ES-I3 (cell line): ENCODE data around the gene PIP.
"Not testable (repeated sequence)": the region's sequence is repeated elsewhere in the genome, so short reads cannot be mapped to it uniquely, and the experiment has no call there.

ENCODE experiments used
- H3K36me3 ChIP-seq: 2 replicates; pipeline ENCODE4 v1.6.1; 2013; ENCODE audit warnings: mild to moderate bottlenecking, low read length, control low read depth, moderate library complexity; ENCODE audit not compliant: insufficient read depth
- H3K4me1 ChIP-seq: 2 replicates; pipeline ENCODE4 v1.6.1; 2013; ENCODE audit warnings: mild to moderate bottlenecking, control low read depth, low read length; ENCODE audit not compliant: insufficient read depth
- H3K9ac ChIP-seq: 2 replicates; pipeline ENCODE4 v1.6.1; 2013; ENCODE audit warnings: low read depth, mild to moderate bottlenecking, low read length, moderate library complexity
- H3K9me3 ChIP-seq: 2 replicates; pipeline ENCODE4 v1.6.1; 2013; ENCODE audit warnings: mild to moderate bottlenecking, low read length, moderate library complexity; ENCODE audit not compliant: control insufficient read depth, insufficient read depth

Gene PIP

DNA sequence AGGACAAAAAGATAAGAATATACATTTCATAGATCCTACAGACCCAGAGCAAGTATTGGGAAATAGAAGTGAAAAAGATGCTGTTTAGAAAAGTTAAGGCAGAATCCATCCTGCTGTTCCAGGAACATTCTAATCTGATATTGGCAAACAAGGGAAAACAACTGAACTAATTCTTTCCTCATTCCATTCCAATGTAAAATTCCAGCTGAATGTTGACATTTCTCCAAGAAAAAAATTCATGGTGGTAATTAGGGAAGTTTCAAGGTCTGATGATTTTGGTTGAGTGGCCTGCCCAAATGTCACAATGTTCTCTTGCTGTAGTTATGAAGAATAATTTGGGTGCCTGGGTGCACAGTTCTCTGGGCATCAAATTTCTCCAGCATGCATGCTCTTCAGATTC is 15.2 kb downstream of the PIP start:
- no peaks in the 10 kb centered on the region for H3K9me3 ChIP-seq
- no peaks in the 10 kb centered on the region for H3K36me3 ChIP-seq
- H3K9ac ChIP-seq = no peak overlapping the region
- H3K4me1 ChIP-seq = no peaks in the 10 kb centered on the region

DNA sequence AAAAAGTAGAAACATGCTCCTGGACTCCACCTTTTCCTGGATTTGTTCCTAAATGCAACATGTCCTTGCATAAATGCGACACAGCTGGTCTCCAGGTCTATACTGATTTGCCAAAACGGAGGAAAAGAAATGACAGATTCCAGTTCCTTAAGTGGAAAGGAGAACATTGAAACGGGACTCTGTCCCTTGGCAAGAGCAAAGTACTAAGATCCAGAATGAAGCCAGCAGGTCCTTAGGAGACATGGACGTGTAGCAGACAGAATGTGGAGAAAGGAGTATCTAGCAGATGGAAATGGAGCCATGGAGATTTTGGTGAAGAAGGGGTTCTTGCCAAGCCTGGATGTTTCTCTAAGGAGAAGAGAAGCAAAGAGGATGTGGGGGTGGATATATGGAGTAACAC is 16.2 kb downstream of the PIP start:
- Histone ChIP-seq H3K9me3 (no peaks in the 10 kb centered on the region), H3K36me3 (no peaks in the 10 kb centered on the region)

DNA sequence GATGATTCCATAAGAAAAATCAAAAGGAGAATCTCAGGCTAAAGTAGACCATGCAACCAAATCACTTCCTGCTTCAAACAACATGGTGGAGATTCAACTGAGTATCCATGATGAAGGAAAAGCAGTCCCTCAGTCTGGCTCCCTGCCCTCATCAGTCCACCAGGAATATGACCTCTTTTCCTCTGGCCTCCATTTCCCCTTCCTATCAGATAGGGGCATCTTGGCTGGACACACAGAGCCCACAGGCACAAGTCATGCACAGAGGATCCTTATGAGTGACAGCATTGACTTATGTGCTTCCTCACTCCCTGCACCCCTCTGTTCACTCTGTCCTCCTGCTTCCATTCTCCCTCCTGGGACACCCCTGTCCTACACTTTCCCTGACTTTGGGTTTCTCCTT is 16.8 kb downstream of the PIP start:
- Histone ChIP-seq H3K36me3 (no peaks in the 10 kb centered on the region), H3K9ac (no peak overlapping the region), H3K4me1 (no peaks in the 10 kb centered on the region), H3K9me3 (no peaks in the 10 kb centered on the region)

More for the DNA sequence above, 16.2 kb downstream of the PIP start:
- Histone ChIP-seq H3K9ac (no peak overlapping the region), H3K4me1 (no peaks in the 10 kb centered on the region)

DNA sequence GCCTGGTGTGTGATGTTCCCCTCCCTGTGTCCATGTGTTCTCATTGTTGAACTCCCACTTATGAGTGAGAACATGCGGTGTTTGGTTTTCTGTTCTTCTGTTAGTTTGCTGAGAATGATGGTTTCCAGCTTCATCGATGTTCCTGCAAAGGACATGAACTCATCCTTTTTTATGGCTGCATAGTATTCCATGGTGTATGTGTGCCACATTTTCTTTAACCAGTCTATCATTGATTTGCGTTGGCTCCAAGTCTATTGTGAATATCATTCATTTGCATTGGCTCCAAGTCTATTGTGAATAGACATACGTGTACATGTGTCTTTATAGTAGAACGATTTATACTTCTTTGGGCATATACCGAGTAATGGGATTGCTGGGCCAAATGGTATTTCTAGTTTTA is 18.8 kb downstream of the PIP start:
- H3K36me3 ChIP-seq, H3K4me1 ChIP-seq, H3K9ac ChIP-seq, H3K9me3 ChIP-seq: not testable (repeated sequence)

DNA sequence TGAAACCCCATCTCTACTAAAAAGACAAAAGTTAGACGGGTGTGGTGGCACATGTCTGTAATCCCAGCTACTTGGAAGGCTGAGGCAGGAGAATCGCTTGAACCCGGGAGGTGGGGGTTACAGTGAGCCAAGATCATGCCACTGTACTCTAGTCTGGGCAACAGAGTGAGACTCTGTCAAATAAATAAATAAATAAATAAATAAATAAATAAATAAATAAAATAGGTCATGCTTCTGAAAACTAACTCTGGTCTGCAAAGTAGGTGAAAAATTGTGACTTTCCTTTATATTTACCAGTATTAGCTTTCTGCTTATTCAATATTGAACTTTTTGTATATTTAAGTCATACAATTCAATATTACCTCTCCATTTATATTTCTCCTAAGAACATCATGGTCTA is 26.7 kb downstream of the PIP start:
- H3K9me3 ChIP-seq, H3K4me1 ChIP-seq, H3K36me3 ChIP-seq, H3K9ac ChIP-seq: not testable (repeated sequence)

DNA sequence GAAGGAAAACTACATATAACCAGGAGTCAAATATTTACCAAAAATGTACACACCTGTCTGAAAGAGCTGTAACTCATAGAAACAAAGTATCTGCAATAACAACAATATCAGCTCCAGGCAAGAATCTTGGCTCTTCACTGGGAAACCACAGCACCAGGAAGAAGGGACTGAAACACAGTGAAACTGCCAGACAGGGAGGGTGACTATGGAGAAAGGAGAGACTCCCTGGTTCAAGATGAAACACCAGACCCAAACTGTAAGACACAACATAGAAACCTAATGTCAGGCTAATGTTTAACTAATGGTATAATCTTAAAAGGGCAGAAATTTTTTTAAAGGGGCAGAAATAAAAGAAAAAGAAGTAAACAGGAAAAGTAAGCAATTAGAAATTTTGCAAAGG is 39.8 kb downstream of the PIP start:
- Histone ChIP-seq H3K9ac (no peak overlapping the region), H3K36me3 (no peaks in the 10 kb centered on the region), H3K4me1 (no peaks in the 10 kb centered on the region), H3K9me3 (no peaks in the 10 kb centered on the region)

DNA sequence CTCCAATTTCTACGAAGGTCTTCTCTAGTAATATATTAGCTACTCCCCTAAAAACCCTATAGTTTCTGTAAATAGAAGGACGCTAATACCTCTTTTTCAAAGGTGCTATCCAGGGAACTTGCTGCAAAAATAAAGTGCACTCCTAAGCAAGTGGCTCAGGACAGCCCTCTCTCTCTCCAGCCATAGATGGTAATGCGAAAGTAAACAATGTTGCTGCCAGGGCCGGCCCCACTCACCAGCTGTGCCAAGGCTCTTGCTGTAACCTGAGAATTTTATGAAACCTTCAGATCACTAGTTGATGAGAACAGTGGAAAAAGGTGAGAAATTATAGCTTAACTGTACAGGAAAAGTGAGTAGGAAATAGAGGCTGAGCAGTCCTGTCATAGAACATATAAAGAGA is 40.5 kb downstream of the PIP start:
- no peak overlapping the region for H3K9ac ChIP-seq
- no peaks in the 10 kb centered on the region for H3K36me3 ChIP-seq

DNA sequence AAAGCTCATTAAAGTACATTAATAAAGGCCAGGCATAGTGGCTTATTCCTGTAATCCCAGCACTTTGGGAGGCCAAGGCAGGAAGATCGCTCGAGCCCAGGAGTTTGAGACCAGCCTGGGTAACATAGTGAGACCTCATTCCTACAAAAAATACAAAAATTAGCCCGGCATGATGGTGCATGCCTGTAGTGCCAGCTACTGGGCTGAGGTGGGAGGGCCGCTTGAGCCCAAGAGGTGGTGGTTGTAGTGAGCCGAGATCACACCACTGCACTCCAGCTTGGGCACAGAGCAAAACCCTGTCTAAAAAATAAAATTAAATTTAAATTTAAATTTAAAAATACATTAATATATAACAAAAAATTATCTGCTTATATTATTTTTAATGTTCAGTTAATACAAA is 44.3 kb downstream of the PIP start:
- H3K4me1 ChIP-seq = no peaks in the 10 kb centered on the region
- H3K36me3 ChIP-seq = no peaks in the 10 kb centered on the region
- H3K9me3 ChIP-seq = peaks cover 13% of the 10 kb centered on the region

More for the DNA sequence above, 40.5 kb downstream of the PIP start:
- H3K9me3 ChIP-seq = no peaks in the 10 kb centered on the region
- no peaks in the 10 kb centered on the region for H3K4me1 ChIP-seq

DNA sequence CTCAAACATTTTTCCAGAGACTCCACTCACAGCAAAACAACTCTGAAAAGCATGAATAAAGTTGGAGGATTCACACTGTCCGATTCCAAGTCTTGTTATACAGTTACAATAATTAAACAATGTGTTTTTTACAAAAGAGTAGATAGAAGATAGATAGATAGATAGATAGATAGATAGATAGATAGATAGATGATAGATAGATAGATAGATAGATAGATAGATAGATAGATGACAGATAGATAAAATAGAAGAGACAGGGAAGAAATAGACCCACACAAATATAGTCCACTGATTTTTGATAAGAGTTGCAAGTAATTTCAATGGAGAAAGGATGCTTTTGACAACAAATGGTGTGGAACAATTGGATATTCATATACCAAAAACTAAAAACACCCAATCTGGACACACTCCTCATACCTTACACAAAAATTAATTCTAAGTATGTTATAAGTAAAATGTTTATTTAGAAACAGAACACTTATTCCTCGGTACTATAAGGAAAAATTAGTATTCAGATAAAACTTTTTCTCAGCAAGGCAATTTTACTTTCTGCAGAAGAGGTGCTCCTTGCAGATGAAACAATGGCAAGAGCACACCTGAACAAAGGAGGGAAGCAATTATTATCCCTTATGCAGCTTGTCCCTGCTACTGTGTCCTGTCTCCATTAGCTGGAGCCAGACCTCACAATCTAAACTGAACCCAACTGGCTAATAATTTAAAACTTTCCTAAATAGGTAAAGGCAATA is 45.7 kb downstream of the PIP start:
- Histone ChIP-seq H3K9ac (no peak overlapping the region), H3K4me1 (no peaks in the 10 kb centered on the region), H3K36me3 (no peaks in the 10 kb centered on the region), H3K9me3 (peaks cover 13% of the 10 kb centered on the region)

More for the DNA sequence above, 44.3 kb downstream of the PIP start:
- no peak overlapping the region for H3K9ac ChIP-seq

DNA sequence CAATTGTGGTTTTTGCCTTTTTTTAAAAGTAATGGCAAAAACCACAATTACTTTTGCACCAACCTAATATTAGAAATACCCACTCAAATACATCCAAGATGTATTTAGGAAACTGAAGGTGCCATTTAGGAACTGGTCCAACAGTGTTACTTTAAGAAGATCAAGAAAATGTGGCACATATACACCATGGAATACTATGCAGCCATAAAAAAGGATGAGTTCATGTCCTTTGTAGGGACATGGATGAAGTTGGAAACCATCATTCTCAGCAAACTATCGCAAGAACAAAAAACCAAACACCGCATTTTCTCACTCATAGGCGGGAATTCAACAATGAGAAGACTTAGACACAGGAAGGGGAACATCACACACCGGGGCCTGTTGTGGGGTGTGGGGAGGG is 48.9 kb downstream of the PIP start:
- H3K9me3 ChIP-seq = peaks cover 13% of the 10 kb centered on the region
- not testable (repeated sequence) for H3K4me1 ChIP-seq, H3K36me3 ChIP-seq, H3K9ac ChIP-seq

DNA sequence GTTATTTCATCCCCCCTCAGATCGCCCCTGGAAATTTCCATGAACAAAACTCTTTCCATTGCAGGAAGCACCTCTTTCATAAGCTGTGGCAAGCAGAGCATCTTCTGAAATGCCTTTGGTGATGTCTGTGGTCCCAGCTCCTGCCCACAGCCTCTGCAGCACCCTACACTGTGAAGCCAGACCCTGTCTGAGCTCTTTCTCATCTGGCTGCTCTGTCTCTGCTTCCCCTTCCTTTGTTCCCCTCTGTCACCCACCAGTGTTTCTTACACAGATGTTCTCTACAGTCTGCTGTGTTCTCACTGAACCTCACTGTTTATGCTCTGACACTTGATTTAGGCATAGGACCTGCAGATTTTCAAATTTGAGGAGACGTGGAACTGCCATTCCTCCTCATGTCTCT is 49.5 kb downstream of the PIP start:
- H3K9ac ChIP-seq = no peak overlapping the region
- H3K9me3 ChIP-seq = peaks cover 13% of the 10 kb centered on the region
- H3K36me3 ChIP-seq = no peaks in the 10 kb centered on the region
- peaks cover 3% of the 10 kb centered on the region; the same call in 1 of the 2 replicates for H3K4me1 ChIP-seq

DNA sequence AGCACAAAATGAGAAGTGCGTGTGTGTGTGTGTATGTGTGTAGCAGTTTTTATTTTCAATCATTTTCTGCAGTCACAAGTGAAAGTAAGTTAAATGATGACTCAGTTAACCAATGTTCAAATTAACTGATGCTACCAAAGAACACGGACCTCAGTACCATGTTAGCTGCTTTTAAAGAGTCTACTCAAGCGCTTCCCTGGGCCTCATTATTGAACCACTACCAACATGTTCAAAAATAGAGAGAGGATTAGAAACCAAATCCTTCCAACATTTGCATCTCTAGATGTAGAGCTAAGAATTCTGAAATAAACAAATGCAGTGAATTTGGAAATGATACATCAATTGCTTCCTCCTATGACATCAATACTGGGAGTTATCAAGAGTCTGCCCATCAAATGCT is 51.1 kb downstream of the PIP start, which contains the start of gene TAS2R39:
TAS2R39 (plus strand) TSS at position 396 of the 400 bp plus-strand sequence; CDS start at position 396, 0 bp downstream.
- Histone ChIP-seq H3K4me1 (peaks cover 3% of the 10 kb centered on the region; the same call in 1 of the 2 replicates), H3K36me3 (no peaks in the 10 kb centered on the region), H3K9ac (no peak within 1 kb of the TSS), H3K9me3 (peaks cover 11% of the 10 kb centered on the region)

DNA sequence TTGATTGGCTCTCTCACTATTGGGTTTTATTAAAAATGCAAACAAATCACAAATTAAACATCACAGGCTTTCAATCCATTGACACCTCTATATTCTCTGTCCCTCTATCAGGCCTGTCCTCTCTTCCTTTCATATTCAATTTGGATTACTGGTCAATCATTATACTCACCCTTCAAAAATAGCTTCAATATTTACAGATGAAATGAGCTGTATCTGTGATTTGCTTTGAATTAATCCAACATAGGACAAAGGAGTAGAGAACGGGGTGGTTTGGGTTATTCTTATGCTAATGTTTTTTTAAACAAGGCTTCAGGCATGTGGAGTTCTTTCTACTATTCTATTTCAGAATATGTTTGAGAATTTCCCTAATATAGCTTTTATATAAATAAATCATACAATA is 53.7 kb downstream of the PIP start:
- peaks cover 3% of the 10 kb centered on the region; the same call in 1 of the 2 replicates for H3K4me1 ChIP-seq
- no peaks in the 10 kb centered on the region for H3K9me3 ChIP-seq
- H3K36me3 ChIP-seq = no peaks in the 10 kb centered on the region
- H3K9ac ChIP-seq = no peak overlapping the region

DNA sequence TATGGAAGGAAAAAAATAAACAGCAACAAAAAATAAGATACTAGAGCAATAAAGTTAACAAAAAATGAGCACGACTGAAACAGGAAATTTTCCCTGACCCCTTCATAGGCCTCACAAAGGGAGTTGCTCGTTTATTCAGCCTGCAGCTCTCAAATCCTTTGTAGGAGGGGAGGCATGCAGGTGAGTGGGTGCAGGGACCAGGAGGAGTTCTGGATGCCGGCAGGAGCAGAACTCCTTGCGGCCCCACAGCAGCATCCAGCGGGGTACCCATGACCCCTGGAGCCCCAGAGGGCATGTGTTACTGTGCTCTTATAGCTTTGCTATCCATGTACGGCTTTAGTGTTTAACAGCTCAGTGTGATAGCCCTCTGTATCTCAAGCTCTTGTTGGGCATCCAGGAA is 57.1 kb downstream of the PIP start:
- Histone ChIP-seq H3K4me1 (peaks cover 3% of the 10 kb centered on the region; the same call in 1 of the 2 replicates), H3K9ac (no peak overlapping the region), H3K36me3 (no peaks in the 10 kb centered on the region), H3K9me3 (no peaks in the 10 kb centered on the region)
